ENCODE data around the gene PIGO. TPM values are rescaled to one million over a fixed set of nuclear protein-coding genes. Genes with fewer than 3 reads are reported as not detected.

Gene PIGO
- total and polyA plus RNA-seq, 8 donors: 4.3 to 26.2 (median 15.0) TPM

GRCh38 chr9:35060548-35061207 is 35.7 kb downstream of the PIGO start:
- DNase-seq: no peak
- Histone ChIP-seq H3K4me3 (no peak overlapping the region), H3K27me3 (no peaks in the 10 kb centered on the region), H3K36me3 (peaks cover 100% of the 10 kb centered on the region in 4 donors), H3K4me1 (no peaks in the 10 kb centered on the region), H3K27ac (no peak overlapping the region), H3K9me3 (no peaks in the 10 kb centered on the region)
- no peak for TF ChIP-seq POLR2AphosphoS5 (IDR thresholded peaks at IDR 0.05)
- no peak for TF ChIP-seq EP300 (IDR thresholded peaks at IDR 0.05)
- TF ChIP-seq POLR2A (IDR thresholded peaks at IDR 0.05): no peak
- no peak for TF ChIP-seq CTCF (IDR thresholded peaks at IDR 0.05)
- 86 to 94% (median 89%) methylated on average over 11 of the region's 11 CpGs for WGBS, 5 donors
- intact Hi-C loops (cut with DNase I; ENCODE audit: low total_unique reads): no loop called here

- no peak for DNase-seq
- Histone ChIP-seq H3K36me3 (peaks cover 93 to 100% (median 100%) of the 10 kb centered on the region in 4 donors), H3K27ac (no peak overlapping the region), H3K27me3 (no peaks in the 10 kb centered on the region), H3K4me3 (no peak overlapping the region), H3K9me3 (no peaks in the 10 kb centered on the region), H3K4me1 (no peaks in the 10 kb centered on the region)
- intact Hi-C loops (cut with DNase I; ENCODE audit: low total_unique reads): no loop called here
- 92 to 97% (median 92%) methylated on average over 7 to 10 of the region's 10 CpGs for WGBS, 5 donors
- TF ChIP-seq CTCF (IDR thresholded peaks at IDR 0.05) (no peak), POLR2AphosphoS5 (IDR thresholded peaks at IDR 0.05) (no peak), POLR2A (IDR thresholded peaks at IDR 0.05) (no peak), EP300 (IDR thresholded peaks at IDR 0.05) (no peak)
Observed at GRCh38 chr9:35059438-35059837, 37.0 kb downstream of the PIGO start.

GRCh38 chr9:35057271-35057620 is 39.1 kb downstream of the PIGO start:
- intact Hi-C loops (cut with DNase I; ENCODE audit: low total_unique reads): no loop called here
- WGBS, 5 donors: 97 to 98% (median 98%) methylated on average over 8 of the region's 8 CpGs
- DNase-seq: no peak

GRCh38 chr9:35056571-35057270 is 39.7 kb downstream of the PIGO start:
- H3K4me3 ChIP-seq: no peak overlapping the region
- H3K4me1 ChIP-seq: no peaks in the 10 kb centered on the region
- WGBS, 5 donors: 91 to 96% (median 94%) methylated on average over 8 to 9 of the region's 9 CpGs
- no peaks in the 10 kb centered on the region for H3K9me3 ChIP-seq
- intact Hi-C loops (cut with DNase I; ENCODE audit: low total_unique reads): no loop called here
- no peaks in the 10 kb centered on the region for H3K27me3 ChIP-seq
- no peak overlapping the region for H3K27ac ChIP-seq
- H3K36me3 ChIP-seq: peaks cover 75 to 100% (median 99%) of the 10 kb centered on the region in 4 donors
- TF ChIP-seq POLR2A (IDR thresholded peaks at IDR 0.05) (no peak), EP300 (IDR thresholded peaks at IDR 0.05) (no peak), POLR2AphosphoS5 (IDR thresholded peaks at IDR 0.05) (no peak), CTCF (IDR thresholded peaks at IDR 0.05) (no peak)
- no peak for DNase-seq

More at GRCh38 chr9:35057271-35057620, 39.1 kb downstream of the PIGO start:
- Histone ChIP-seq H3K27me3 (no peaks in the 10 kb centered on the region), H3K4me3 (no peak overlapping the region), H3K4me1 (no peaks in the 10 kb centered on the region), H3K36me3 (peaks cover 77 to 100% (median 99%) of the 10 kb centered on the region in 4 donors), H3K27ac (no peak overlapping the region), H3K9me3 (no peaks in the 10 kb centered on the region)
- TF ChIP-seq EP300 (IDR thresholded peaks at IDR 0.05): no peak
- TF ChIP-seq CTCF (IDR thresholded peaks at IDR 0.05): no peak
- TF ChIP-seq POLR2AphosphoS5 (IDR thresholded peaks at IDR 0.05): no peak
- TF ChIP-seq POLR2A (IDR thresholded peaks at IDR 0.05): no peak
